ENCODE measurements around the gene NDST1.

- TF ChIP-seq CTCF (conservative IDR thresholded peaks at IDR 0.05; ENCODE audit: low read length): no peak
- TF ChIP-seq EZH2phosphoT487 (IDR thresholded peaks at IDR 0.05; ENCODE audit: borderline replicate concordance, low read depth, low read length): no peak
Observed at GRCh38 chr5:150550286-150550685, 42.4 kb downstream of the NDST1 start.
